SH-SY5Y (cell line): ENCODE results near the gene FKBP1B.

Experiments used
- GATA2 ChIP-seq: IDR thresholded peaks from 2 replicates; pipeline ENCODE4 v1.6.1; 2011; ENCODE audit warnings: mild to moderate bottlenecking, low read depth, low read length
- GATA3 ChIP-seq: IDR thresholded peaks from 2 replicates; pipeline ENCODE4 v1.6.1; 2011; ENCODE audit warnings: low read depth, mild to moderate bottlenecking, low read length, moderate library complexity

DNA sequence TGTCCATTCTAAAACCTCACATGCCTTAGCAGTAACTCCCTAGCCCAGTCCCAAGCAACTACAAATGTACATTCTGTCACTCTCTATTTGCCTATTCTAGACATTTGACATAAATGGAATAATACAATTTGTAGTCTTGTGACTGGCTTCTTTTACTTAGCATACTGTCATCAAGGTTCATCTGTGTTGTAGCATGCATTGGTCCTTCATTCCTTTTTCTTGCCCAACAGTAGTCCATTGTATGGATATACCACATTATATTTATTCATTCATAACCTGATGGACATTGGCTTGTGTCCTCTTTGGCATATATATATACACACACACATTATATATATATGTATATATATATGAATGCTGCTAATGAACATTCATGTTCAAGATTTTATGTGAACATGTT is 41.8 kb upstream of the FKBP1B start:
- TF ChIP-seq GATA2 (no peak), GATA3 (no peak)
